HG03378 (cell line): ENCODE measurements around the gene CCDC144A.
"Not testable (repeated sequence)": the region's sequence is repeated elsewhere in the genome, so short reads cannot be mapped to it uniquely, and the experiment has no call there.

Experiments
- ATAC-seq: cut with Tn5 transposase; IDR thresholded peaks from one replicate; pipeline ENCODE4 v1.9.1; 2021; ENCODE audit warnings: mild to moderate bottlenecking, moderate library complexity; ENCODE audit not compliant: unreplicated experiment

CCDC144A gene

DNA sequence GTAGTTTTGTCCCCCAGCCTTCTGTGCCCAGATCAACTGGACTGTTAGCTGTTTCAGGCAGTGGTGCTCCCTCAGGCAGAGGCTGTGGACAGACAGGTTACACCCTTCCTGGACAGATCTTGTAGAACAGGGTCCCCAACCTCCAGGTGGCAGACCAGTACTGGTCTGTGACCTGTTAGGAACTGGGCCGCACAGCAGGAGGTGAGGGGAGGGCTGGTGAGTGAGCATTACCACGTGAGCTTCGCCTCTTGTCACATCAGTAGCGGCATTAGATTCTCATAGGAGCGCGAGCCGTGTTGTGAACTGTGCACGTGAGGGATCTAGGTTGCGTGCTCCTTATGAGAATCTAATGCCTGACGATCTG, 61.9 kb downstream of the CCDC144A start:
- ATAC-seq = not testable (repeated sequence)

DNA sequence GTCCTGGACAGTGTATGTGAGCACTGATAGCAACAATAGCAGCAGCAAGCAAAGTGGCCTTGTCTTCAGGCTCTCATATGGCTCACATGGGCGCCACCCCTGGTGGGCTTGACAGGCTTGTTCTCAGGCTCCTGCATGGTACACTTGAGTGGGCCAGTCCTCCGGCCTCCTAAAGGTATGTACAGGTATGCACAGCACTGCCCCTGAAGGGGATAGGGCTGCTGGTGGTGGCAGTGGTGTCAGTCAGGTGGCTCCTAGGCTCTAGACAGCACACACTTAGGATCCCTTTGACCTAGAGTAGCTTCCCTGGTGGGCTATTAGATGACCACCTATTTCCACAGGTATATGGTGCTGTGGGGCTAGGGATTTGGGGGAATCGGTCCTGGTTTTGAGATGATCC, 67.5 kb downstream of the CCDC144A start:
- ATAC-seq = not testable (repeated sequence)

DNA sequence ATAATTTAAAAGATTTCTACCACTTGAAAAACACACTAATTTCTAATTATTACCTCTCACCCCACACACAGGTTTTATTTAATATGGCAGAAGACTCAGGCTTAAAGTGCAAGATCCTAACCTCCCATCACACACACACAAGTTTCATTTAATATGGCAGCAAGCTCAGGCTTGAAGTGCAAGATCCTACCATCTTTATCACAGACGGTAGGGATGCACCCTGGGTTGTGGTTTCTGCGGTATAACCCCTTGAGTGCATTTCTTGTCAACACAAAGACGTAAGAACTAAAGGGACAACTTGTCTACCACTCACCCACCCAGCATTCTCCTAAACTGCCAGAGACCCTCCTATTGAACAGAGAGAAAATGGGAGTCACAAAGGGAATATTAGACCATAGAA, 68.1 kb downstream of the CCDC144A start:
- ATAC-seq = not testable (repeated sequence)

DNA sequence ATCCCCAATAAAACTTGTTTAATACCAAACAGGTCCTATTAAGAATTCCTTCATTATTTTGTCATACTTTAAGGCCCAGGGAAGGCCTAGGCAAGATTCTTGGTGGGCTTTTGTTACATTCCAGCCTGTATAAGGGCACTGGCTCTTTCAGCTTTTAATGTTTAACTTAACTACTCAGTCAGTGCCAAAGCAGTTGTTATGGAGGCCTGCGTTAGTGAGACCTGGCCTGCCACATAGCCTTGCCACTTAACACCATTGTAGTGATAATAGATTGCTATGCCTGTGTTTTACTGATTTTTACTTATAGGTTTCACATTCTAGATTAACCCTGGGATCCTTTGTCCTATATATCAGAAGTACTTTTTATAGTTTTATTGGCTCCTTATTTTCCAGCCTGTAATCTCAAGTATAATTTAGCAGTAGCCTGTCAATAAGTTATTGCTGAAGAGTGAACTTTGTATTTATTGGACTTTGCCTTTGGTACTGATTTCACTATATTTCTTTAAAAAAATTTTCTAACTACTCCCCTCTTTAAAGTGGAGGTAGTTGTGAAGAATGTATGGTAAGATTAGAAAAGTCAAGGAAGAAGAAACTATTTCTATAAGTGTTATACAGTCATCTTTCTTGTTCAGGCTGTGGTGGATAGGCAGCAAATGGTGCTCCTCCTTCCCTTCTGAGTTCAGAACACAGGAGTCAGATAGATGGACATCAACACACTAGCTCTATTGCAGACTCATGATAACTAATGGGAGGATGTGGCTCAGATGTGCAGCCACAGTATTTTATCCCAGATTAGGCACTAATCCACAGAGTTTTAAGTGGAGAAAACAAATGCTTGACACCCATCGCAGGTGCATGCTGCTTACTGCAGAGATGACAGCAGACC, 78.5 kb downstream of the CCDC144A start:
- ATAC-seq = not testable (repeated sequence)

DNA sequence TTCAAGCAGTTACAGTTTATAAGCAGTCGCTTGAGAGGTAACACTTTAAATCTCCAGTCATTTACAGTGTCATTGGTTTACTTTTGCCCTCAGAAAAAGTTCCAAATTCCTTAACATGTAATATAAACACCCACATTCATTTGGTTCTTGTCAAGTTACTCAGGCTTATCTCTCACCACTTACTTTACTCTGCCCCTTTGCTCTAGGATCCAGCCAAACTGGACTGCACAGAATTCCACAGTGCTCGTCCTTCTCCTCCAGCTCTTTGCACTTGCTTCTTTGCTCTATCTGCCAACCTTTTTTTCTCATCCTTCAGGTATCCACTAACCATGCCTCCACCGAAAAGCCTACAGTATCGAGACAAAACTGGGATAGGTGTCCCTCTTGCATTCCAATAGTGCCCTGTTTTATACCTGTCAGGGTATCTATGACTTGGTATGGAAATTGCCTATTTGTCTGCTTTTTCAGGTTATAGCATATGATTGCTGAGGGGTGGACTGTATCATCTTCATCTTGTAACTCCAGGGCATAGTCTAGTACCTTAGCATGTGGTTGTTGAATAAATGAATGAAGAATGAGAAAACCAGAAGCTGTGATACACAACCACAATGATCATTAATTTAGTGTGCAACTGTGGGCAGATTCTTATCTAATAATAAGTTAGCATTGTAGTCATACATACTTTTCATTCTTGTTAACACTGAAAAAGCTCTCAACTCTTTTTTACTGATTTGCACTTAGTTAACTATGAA, 82.5 kb downstream of the CCDC144A start:
- not testable (repeated sequence) for ATAC-seq

DNA sequence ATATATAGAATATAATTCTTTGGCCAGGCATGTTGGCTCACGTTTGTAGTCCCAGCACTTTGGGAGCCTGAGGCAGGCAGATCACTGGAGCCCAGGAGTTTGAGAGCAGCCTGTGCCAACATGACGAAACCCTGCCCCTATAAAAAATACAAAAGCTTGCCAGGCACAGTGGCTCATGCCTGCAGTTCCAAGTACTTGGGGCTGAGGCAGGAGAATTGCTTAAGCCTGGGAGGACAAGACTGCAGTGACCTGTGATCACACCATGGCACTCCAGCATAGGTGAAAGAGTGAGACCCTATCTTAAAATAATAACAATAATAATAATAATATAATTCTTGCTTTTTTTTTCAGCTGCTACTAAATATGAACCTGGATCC, 83.1 kb downstream of the CCDC144A start:
- ATAC-seq = not testable (repeated sequence)

DNA sequence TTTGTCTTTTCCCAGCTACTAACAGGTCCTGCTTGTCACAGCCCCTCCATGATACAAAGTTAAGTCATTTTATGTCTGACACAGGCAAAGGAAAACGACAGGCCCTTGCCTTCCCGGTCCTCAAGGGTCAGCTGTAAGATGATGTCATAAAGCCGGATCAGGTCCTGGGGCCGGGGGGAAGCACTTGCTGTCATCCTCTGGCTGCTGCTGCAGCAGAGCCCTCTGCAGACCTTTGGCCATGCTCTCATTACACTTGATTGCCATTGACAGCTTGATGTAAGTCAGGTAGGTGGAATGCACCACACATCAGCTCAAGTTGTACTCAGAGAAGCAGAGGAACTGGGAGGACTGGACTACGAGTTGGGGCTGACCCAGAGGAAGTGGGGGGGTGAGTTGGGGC, 97.8 kb downstream of the CCDC144A start:
- not testable (repeated sequence) for ATAC-seq

DNA sequence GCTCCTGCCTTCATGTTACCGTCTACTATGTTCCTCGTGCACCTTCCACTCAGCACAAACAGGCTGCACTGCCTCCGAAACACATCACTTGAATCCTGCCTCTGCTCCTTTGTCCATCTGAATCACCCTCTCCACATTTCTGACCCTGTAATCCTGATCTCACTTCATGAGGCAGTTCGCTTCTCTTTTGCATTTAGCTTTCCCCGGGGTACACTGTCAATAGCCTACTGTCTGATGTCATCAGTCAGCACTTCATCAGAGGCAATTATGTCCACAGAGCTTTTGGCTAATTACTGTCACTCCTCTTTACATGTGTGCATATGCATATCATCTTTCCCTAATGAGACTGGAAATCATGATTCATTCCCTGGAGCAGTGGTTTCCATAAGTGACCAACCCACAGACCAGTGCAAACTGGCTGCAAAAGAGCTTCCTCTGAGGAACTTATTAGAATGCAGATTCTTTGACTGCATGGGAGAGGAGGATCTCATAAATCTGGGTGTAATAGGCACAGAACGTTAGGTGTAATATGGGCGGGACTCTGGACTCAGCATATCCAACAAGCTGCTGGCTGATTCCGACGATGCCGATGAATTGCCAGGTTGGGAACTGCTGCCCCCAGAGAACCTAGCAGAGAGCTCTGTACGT, 99.0 kb downstream of the CCDC144A start:
- not testable (repeated sequence) for ATAC-seq

DNA sequence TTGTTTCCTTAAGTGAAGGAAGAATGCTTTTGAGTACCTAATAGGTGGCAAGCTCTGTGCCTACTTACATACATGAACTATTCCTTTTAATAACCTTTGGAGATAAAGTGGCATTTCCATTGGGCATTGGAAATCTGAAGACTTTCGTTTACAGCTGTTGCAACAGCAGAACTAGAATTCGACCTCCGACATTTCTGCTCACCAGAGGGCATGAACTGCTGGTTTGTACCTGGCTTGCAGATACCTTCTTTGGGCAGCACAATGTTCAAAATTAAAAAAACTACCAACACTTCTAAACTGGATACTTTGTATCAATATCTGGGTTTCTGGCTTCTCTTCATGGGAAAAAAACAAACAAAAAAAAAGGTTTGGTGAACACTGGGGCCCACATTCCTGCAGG, 99.6 kb downstream of the CCDC144A start:
- ATAC-seq = not testable (repeated sequence)

DNA sequence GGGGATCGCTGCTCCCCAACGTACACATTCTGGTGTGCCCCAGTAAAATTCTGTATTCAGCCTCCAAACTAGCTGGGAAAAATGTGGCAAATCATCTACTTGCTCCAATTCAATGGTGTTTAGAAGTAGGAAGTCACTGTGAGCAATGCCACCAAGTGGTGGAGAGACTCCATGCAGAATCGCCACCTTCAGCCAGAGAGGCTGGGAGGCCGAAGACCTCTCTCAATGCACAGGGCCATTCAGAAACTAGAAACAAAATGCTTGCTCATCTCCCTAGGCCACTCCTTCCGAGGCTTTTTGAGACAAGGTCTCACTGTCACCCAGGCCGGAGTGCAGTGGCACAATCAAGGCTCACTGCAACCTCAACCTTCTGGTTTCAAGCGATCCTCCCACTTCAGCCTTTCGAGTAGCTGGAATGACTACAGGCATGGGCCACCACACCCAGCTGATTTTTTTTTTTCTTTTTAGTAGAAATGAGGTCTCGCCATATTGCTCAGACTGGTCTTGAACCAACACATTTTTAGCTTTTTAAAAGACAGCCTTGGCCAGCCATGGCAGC, 100.4 kb downstream of the CCDC144A start:
- ATAC-seq = not testable (repeated sequence)

DNA sequence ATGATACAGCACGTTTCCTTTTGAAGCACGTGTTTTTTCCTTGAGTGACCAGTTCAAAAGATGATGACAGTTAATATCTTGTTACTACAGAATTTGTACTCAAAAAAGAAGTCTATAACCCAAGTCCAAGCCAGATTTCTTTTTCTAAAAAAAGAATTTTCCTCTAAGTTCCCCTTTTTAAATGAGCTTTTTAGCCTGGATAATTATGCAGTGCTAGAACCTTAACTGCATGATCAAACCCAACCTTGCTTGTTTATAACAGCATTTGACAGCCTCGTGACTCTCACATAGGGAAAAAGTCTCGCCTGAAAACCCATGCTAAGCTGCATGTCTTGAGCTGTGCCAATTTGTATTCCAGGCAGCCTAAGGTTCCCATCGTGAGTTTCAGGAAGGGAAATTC, 104.2 kb downstream of the CCDC144A start:
- not testable (repeated sequence) for ATAC-seq

DNA sequence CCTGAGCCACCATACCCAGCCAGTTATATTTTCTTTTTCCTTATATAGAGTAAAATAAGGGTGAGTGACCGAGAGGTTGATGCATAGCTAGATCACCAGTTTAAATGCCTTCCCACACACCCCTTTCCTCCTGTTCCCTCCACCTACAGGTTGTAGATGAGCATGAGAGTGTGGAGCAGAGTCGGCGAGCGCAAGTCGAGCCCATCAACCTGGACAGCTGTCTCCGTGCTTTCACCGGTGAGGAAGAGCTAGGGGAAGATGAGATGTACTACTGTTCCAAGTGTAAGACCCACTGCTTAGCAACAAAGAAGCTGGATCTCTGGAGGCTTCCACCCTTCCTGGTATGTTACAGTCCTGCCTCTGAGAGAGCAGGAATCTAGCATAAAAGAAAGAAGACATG, 105.9 kb downstream of the CCDC144A start:
- not testable (repeated sequence) for ATAC-seq

DNA sequence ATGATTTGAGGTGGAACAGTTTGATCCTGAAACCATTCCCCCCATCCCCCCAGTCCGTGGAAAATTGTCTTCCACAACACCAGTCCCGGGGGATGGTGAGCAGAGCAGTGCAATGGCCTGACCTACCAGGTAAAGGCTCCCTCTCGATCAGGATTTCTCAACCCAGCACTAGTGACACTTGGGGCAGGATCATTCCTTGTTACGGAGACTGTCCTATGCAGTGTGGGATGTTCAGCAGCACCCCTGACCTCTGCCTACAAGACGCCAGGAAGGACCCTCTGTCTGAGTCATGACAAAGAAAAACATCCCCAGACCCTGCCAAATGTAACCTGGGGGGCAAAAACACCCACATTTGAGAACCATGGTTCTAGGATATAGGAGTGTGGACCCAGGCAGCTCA, 114.8 kb downstream of the CCDC144A start:
- not testable (repeated sequence) for ATAC-seq

DNA sequence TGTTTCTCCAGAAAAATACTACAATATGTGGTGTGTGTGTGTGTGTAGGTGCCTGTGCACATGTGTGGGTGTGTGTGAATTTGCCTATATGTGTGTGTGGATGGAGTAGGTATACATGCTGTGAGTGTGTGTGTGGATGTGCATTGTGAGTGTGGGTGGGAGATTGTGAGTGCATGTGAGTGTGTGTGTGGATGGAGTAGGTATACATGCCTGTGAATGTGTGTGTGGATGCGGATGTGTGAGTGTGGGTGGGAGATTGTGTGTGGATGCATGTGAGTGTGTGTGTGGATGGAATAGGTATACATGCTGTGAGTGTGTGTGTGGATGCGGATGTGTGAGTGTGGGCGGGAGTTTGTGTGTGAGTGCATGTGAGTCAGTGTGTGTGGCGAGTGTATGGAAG, 116.6 kb downstream of the CCDC144A start:
- not testable (repeated sequence) for ATAC-seq

DNA sequence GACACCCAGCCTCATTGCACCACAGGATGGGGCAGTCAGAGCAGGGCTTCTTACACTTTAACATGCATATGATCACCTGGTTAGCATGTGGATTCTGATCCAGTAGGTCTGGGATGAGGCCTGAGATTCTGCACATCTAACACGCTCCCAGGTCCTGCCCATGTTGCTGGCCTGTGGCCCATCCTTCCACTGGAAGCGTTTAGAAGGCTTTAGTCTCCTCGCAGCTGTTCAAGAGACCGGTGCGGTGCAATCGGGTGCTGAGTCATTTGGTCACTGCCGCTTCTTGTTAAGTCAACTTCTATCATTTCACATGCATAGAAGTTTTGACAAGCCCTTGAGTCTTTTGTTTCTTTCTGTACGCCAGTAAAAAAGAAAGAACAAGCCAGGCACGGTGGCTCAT, 117.6 kb downstream of the CCDC144A start:
- not testable (repeated sequence) for ATAC-seq

DNA sequence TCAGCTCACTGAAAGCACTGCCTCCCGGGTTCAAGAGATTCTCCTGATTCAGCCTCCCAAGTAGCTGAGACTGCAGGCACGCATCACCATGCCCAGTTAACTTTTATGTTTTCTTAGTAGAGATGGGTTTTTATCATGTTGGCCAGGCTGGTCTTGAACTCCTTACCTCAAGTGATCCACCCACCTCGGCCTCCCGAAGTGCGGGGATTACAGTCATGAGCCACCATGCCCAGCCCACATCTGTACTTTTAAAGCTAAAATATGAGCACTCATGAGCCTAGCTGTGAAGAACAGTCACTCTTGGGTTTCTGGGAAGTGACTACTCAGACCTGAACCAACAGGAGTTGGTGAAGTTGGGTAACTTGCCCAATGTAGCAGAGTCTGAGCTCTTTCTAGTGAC, 120.2 kb downstream of the CCDC144A start:
- ATAC-seq = not testable (repeated sequence)

DNA sequence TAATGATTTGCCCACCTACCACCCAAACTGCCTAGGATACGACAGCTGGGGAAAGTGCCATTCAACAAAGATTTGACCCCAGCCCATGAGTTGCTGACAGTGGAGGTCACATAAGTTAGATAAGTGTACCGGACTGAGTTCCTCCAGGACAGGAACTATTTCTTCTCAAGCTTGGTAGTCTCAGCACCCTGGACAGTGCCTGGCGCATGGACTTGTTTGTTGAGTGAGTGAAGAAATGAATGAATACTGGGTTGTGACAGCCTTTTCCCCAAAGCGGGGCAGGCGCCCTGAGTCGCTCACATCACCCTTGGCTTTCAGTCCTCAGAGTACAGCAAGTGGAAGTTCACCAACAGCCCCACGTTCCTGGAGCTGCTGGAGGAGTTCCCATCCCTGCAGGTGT, 122.1 kb downstream of the CCDC144A start:
- not testable (repeated sequence) for ATAC-seq

DNA sequence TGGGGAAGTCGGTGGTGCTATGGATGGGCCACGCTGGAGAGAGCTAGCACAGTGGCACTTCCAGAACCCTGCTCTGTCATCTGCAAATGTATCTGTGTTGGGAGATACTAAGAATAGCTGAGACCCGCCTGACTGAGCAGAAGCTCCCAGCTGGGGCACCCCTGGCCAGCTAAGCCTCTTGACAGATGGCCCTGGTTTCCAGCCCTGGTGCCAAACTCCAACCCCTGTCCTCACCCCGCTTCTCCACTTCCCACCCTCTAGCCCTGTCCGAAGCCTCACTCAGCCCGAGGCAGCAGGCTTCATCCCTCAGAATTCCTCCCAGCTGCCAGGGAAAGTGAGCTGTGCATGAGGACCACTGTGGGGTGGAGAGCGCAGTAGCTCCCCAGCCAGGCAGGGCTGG, 124.4 kb downstream of the CCDC144A start:
- ATAC-seq = no peak

DNA sequence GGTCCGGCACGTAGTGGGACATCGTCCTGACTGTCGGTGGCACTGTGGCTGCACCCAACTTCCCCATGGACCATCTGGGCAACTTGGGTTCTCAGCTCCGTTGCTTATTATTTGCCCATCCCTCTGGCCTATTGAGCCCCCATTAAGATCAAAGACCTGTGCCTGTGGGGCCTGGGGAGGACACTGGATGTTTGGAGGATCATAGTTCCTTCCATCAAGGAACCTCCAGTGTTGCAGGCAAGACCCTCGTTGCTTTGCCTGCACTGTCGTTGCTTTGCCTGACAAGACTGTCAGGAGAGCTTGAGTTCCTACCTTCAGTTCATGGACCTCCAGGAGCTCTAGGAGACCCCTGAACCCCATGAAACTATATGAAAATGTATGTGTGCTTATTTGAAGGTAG, 127.2 kb downstream of the CCDC144A start:
- ATAC-seq = no peak

DNA sequence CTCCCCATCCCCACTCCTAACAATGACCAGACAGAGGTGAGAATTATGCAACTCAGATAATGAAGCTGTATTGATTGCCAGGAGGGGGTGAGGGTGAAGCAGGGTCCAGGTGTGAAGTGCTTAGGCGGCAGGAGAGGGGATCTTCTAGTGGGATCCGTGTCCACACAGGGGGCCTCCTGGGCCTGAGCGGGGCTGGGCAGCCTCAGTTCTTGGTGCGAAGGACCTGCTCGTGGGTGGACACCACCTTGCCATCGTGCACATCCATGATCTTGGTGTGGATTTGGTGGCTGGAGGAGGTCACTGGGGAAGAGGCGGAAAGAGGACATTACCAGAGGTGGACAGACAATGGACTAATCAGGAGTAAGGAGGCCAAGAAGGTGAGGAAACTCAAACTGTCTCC, 127.9 kb downstream of the CCDC144A start:
- ATAC-seq = not testable (repeated sequence)

DNA sequence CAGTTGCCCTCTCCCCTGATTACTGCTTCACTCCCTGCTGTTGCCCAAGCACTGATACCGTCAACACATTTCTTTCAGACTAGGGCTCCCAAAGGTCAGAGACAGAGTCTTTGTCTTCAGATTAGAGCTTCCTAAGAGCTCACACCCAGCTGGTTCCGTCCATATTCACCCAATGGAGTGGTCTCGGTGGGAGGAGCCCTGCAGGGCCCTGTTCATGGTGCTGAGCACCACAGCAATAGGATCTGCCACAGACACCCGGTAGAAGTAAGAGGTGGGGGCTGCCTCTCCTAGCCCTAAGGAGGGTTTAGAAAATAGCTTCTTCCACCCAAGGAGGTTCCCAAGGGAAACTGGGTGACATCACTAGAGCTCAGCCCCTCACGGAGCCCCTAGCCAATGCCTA, 128.3 kb downstream of the CCDC144A start:
- ATAC-seq = no peak
